Esophagus (tissue), 2 donors: ENCODE data around the gene CCDC142. TPM values are rescaled to one million over a fixed set of nuclear protein-coding genes. Genes with fewer than 3 reads are reported as not detected.
A peak's percentile ranks its signal among the peaks of the same experiment; 100 is the strongest.

ENCODE experiments used
- H3K27ac ChIP-seq, 2 donors: one replicate each; pipeline ENCODE4 v1.5.1; 2013; ENCODE audit warnings: low read depth in 2 of 2, mild to moderate bottlenecking in 2 of 2, inconsistent platforms in 1 of 2, low read length in 1 of 2, moderate library complexity in 1 of 2
- H3K27me3 ChIP-seq, 2 donors: one replicate each; pipeline ENCODE4 v1.6.1; 2013; ENCODE audit warnings: low read length in 2 of 2, control low read depth in 1 of 2, mild to moderate bottlenecking in 1 of 2; ENCODE audit not compliant: insufficient read depth in 2 of 2, control insufficient read depth in 1 of 2
- H3K36me3 ChIP-seq, 2 donors: one replicate each; pipeline ENCODE4 v1.6.1; 2013; ENCODE audit warnings: low read length in 1 of 2; ENCODE audit not compliant: control insufficient read depth in 2 of 2, insufficient read depth in 2 of 2
- H3K4me1 ChIP-seq, 2 donors: one replicate each; pipeline ENCODE4 v1.6.1; 2013; ENCODE audit warnings: low read length in 1 of 2; ENCODE audit not compliant: control insufficient read depth in 2 of 2, insufficient read depth in 2 of 2
- H3K4me3 ChIP-seq, 2 donors: one replicate each; pipeline ENCODE4 v1.5.1; 2013; ENCODE audit warnings: low read length in 2 of 2, mild to moderate bottlenecking in 2 of 2, low read depth in 1 of 2, moderate library complexity in 1 of 2
- H3K9me3 ChIP-seq, 2 donors: one replicate each; pipeline ENCODE4 v1.6.1; 2013; ENCODE audit warnings: mild to moderate bottlenecking in 2 of 2, low read depth in 1 of 2, low read length in 1 of 2, moderate library complexity in 1 of 2; ENCODE audit not compliant: control insufficient read depth in 2 of 2, insufficient read depth in 1 of 2
- WGBS, 2 donors: extraction: QIAGEN DNeasy Blood & Tissue Kit; methylation state at CpG; one replicate each; pipeline ENCODE4 v1.1.7; 2013; 5-methylcytosine and 5-hydroxymethylcytosine counted together
- polyA plus RNA-seq, 2 donors: library from polyadenylated mRNA; stranded (reverse); fragments of 200-250 nt; gene quantifications; one replicate each; pipeline ENCODE4 v1.2.3, GENCODE V29; 2013
- donor health status: healthy with polysubstance abuse.
- donor health status: Bipolar disorder and iron deficiency.

The CCDC142 gene
- polyA plus RNA-seq, 2 donors = 4.3 to 10.3 TPM

GRCh38 chr2:74503506-74504475 lies 21.0 kb upstream of the CCDC142 start:
- Histone ChIP-seq H3K27ac (peak overlapping the region; percentile 16 to 37), H3K27me3 (peaks cover 0 to 13% of the 10 kb centered on the region in 2 donors), H3K4me3 (peak overlapping the region; percentile 46 to 56), H3K9me3 (no peaks in the 10 kb centered on the region), H3K4me1 (peaks cover 10 to 18% of the 10 kb centered on the region in 2 donors), H3K36me3 (peaks cover 0 to 8% of the 10 kb centered on the region in 2 donors)
- 57 to 63% methylated on average over 45 of the region's 45 CpGs for WGBS, 2 donors

- peaks cover 17 to 24% of the 10 kb centered on the region in 2 donors for H3K4me1 ChIP-seq
- H3K36me3 ChIP-seq = peaks cover 0 to 8% of the 10 kb centered on the region in 2 donors
- H3K27ac ChIP-seq = peak overlapping the region; percentile 16 to 49
- H3K9me3 ChIP-seq = no peaks in the 10 kb centered on the region
- H3K27me3 ChIP-seq = peaks cover 0 to 14% of the 10 kb centered on the region in 2 donors
- peak overlapping the region; percentile 46 to 56 for H3K4me3 ChIP-seq
- 2 to 3% methylated on average over 59 to 67 of the region's 67 CpGs for WGBS, 2 donors
Measured at GRCh38 chr2:74502720-74503505, 20.1 kb upstream of the CCDC142 start.

GRCh38 chr2:74502147-74502719 lies 19.4 kb upstream of the CCDC142 start:
- Histone ChIP-seq H3K4me3 (peak overlapping the region; percentile 46 to 56), H3K9me3 (no peaks in the 10 kb centered on the region), H3K36me3 (peaks cover 0 to 8% of the 10 kb centered on the region in 2 donors), H3K27me3 (peaks cover 0 to 14% of the 10 kb centered on the region in 2 donors), H3K4me1 (peaks cover 17 to 28% of the 10 kb centered on the region in 2 donors), H3K27ac (peak overlapping the region in 1 of 2 donors; percentile 49)
- 21% methylated on average over 32 of the region's 32 CpGs for whole genome bisulfite sequencing, 2 donors

GRCh38 chr2:74501335-74502071 lies 18.7 kb upstream of the CCDC142 start:
- Histone ChIP-seq H3K9me3 (no peaks in the 10 kb centered on the region), H3K4me3 (no peak overlapping the region), H3K27ac (no peak overlapping the region), H3K27me3 (peaks cover 0 to 14% of the 10 kb centered on the region in 2 donors), H3K36me3 (peaks cover 0 to 8% of the 10 kb centered on the region in 2 donors), H3K4me1 (peaks cover 17 to 22% of the 10 kb centered on the region in 2 donors)
- 78 to 84% methylated on average over 17 to 18 of the region's 18 CpGs for WGBS, 2 donors

GRCh38 chr2:74500578-74500946 lies 17.8 kb upstream of the CCDC142 start:
- Histone ChIP-seq H3K27me3 (peaks cover 0 to 14% of the 10 kb centered on the region in 2 donors), H3K4me1 (peaks cover 17 to 18% of the 10 kb centered on the region in 2 donors), H3K27ac (no peak overlapping the region)

GRCh38 chr2:74499940-74500577 lies 17.3 kb upstream of the CCDC142 start:
- peaks cover 17 to 18% of the 10 kb centered on the region in 2 donors for H3K4me1 ChIP-seq
- no peak overlapping the region for H3K27ac ChIP-seq
- no peaks in the 10 kb centered on the region for H3K9me3 ChIP-seq
- H3K36me3 ChIP-seq = peaks cover 0 to under 1% of the 10 kb centered on the region in 2 donors
- H3K4me3 ChIP-seq = no peak overlapping the region
- peaks cover 0 to 14% of the 10 kb centered on the region in 2 donors for H3K27me3 ChIP-seq
- WGBS, 2 donors = 63 to 68% methylated on average over 15 of the region's 15 CpGs

More at GRCh38 chr2:74500578-74500946, 17.8 kb upstream of the CCDC142 start:
- Histone ChIP-seq H3K9me3 (no peaks in the 10 kb centered on the region), H3K4me3 (no peak overlapping the region), H3K36me3 (peaks cover 0 to 6% of the 10 kb centered on the region in 2 donors)

- H3K27ac ChIP-seq = no peak within 1 kb of the TSS
- no peaks in the 10 kb centered on the region for H3K36me3 ChIP-seq
- H3K4me3 ChIP-seq = peak within 1 kb of the TSS; percentile 30 to 32
- H3K4me1 ChIP-seq = peaks cover 17 to 18% of the 10 kb centered on the region in 2 donors
- H3K27me3 ChIP-seq = peaks cover 0 to 14% of the 10 kb centered on the region in 2 donors
- 8 to 11% methylated on average over 62 to 65 of the region's 65 CpGs for WGBS, 2 donors
- no peaks in the 10 kb centered on the region for H3K9me3 ChIP-seq
Measured at GRCh38 chr2:74499267-74499939, 16.6 kb upstream of the CCDC142 start, which contains the start of gene LBX2. TSS of gene LBX2 (minus strand) at chr2:74499603. CDS start at chr2:74499537, 66 bp downstream.
